Suprapubic skin (tissue), 4 donors: ENCODE measurements around the gene TFDP1. TPM values are rescaled to one million over a fixed set of nuclear protein-coding genes. Genes with fewer than 3 reads are reported as not detected.

Source experiments
- DNase-seq, 2 donors: peaks; one replicate each; pipeline ENCODE4 v3.0.0-alpha.2; 2019; ENCODE audit warnings: low spot score in 2 of 2
- H3K27ac ChIP-seq: fragments of 200-600 bp; sonication (generic); one replicate; pipeline ENCODE4 v1.5.1; 2019
- H3K27me3 ChIP-seq: fragments of 200-600 bp; sonication (generic); one replicate; pipeline ENCODE4 v1.5.1; 2019
- H3K36me3 ChIP-seq: fragments of 200-600 bp; sonication (generic); one replicate; pipeline ENCODE4 v1.5.1; 2019
- H3K4me1 ChIP-seq: fragments of 200-600 bp; sonication (generic); one replicate; pipeline ENCODE4 v1.5.1; 2019
- H3K4me3 ChIP-seq: fragments of 200-600 bp; sonication (generic); one replicate; pipeline ENCODE4 v1.5.1; 2019; ENCODE audit warnings: mild to moderate bottlenecking
- H3K9me3 ChIP-seq: fragments of 200-600 bp; sonication (generic); one replicate; pipeline ENCODE4 v1.5.1; 2019
- EP300 ChIP-seq: sonication (generic); formaldehyde crosslinking; IDR thresholded peaks from one replicate; pipeline ENCODE4 v1.6.1; 2017; ENCODE audit warnings: antibody characterized with exemption
- POLR2A ChIP-seq, 2 donors: fragments of 450-650 bp; IDR thresholded peaks; one replicate each; pipeline ENCODE4 v1.6.1; 2017; ENCODE audit warnings: antibody characterized with exemption in 2 of 2, mild to moderate bottlenecking in 2 of 2, moderate library complexity in 2 of 2
- POLR2AphosphoS5 ChIP-seq, 3 donors: sonication (generic); formaldehyde crosslinking; IDR thresholded peaks; one replicate each; pipeline ENCODE4 v1.6.1; 2017; ENCODE audit warnings: antibody characterized with exemption in 3 of 3
- WGBS: methylation state at CpG from one replicate; pipeline ENCODE4 v1.1.5; 2018; 5-methylcytosine and 5-hydroxymethylcytosine counted together
- total RNA-seq, 4 donors: library from RNA; depleted of rRNA; stranded (reverse); fragments of >200 nt; gene quantifications; one replicate each; pipeline ENCODE4 v1.1.0, GENCODE V29; 2016
- TF ChIP-seq, protein P1 (sequence below), 2 donors: fragments of 200-600 bp in 1 of 2; fragments of 450-650 bp in 1 of 2; sonication (generic) in 1 of 2; IDR thresholded peaks; one replicate each; pipeline ENCODE4 v1.5.1; 2016 to 2019; ENCODE audit warnings: antibody characterized with exemption in 2 of 2, mild to moderate bottlenecking in 1 of 2, moderate library complexity in 1 of 2

Gene TFDP1
- total RNA-seq, 4 donors from 2014 or later = 47.5 to 63.3 (median 52.0) TPM

DNA sequence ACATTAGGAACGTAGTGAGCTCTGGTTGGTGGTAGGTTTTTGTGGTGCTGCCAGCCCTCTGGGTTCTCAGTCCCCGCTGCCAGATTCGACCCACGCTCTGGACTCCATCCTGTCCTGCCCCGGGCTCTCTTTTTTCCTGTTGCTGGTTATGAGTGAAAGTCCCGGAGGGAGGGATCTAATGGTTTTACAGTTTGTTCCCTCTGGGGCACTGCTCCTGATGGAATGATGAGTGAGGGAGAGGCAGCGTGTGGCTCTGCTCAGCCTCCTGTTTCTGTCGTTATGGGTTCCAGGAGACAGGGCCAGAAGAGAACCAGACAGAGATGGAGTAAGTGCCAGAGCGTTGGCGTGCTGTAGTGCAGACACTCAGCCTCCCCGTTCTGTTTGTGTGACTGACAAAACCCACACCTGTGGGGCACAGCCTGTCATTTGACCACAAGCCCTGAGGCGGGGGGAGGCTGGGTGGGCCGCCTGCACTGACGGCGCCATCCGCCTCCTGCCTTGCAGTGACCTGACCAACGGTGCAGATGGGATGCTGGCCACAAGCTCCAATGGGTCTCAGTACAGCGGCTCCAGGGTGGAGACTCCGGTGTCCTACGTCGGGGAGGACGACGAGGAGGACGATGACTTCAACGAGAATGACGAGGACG, 55.2 kb downstream of the TFDP1 start:
- Histone ChIP-seq H3K27me3 (no peaks in the 10 kb centered on the region), H3K4me3 (no peak overlapping the region), H3K36me3 (peaks cover 71% of the 10 kb centered on the region), H3K9me3 (peaks cover 10% of the 10 kb centered on the region), H3K4me1 (no peaks in the 10 kb centered on the region), H3K27ac (no peak overlapping the region)
- peak; percentile 62 to 73 for DNase-seq
- WGBS = 88% methylated on average over 27 of the region's 27 CpGs
- TF ChIP-seq EP300 (no peak), POLR2AphosphoS5 (IDR thresholded peaks at IDR 0.05) (no peak), POLR2A (IDR thresholded peaks at IDR 0.05) (no peak)
- TF ChIP-seq, protein P1, sequence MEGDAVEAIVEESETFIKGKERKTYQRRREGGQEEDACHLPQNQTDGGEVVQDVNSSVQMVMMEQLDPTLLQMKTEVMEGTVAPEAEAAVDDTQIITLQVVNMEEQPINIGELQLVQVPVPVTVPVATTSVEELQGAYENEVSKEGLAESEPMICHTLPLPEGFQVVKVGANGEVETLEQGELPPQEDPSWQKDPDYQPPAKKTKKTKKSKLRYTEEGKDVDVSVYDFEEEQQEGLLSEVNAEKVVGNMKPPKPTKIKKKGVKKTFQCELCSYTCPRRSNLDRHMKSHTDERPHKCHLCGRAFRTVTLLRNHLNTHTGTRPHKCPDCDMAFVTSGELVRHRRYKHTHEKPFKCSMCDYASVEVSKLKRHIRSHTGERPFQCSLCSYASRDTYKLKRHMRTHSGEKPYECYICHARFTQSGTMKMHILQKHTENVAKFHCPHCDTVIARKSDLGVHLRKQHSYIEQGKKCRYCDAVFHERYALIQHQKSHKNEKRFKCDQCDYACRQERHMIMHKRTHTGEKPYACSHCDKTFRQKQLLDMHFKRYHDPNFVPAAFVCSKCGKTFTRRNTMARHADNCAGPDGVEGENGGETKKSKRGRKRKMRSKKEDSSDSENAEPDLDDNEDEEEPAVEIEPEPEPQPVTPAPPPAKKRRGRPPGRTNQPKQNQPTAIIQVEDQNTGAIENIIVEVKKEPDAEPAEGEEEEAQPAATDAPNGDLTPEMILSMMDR (IDR thresholded peaks at IDR 0.05) = no peak

DNA sequence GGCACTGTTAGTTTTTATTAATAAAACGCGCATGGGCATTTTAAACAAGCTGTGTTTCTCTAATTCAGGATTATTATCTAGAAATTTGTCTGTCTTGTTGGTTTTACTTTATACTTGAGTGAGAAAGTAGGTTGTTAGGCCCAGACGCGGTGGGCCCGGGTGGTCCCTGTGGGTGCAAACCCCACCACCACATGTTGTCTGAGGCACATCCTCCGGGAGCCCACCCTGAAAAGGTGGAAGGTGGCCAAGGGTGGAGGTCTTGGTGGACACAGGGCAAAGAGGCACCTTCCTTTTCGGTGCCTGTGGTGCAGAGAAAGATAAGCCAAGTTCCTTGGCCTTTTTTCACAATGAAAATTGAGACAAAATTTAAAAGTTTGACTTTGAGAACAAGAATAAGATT, 56.9 kb downstream of the TFDP1 start:
- H3K4me3 ChIP-seq = no peak overlapping the region
- WGBS = 88% methylated on average over 7 of the region's 7 CpGs
- H3K27ac ChIP-seq = no peak overlapping the region

DNA sequence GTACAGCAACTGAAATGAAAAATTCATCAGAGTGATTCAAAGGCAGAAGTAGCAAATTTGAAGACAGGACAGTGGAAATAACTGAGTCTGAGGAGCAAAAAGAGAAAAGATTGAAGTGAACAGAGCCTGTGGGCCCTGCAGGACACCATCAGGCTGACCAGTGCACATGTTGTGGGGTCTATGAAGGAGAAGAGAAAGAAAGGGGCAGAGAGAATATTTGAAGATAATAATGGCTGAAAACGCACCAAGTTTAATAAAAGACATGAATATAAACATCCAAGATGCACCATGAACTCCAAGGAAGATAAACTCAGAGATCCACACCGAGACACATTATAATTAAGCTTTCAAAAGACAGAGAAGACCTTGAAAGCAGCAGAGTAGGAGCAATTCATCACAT, 58.0 kb downstream of the TFDP1 start:
- Histone ChIP-seq H3K4me1 (peaks cover 8% of the 10 kb centered on the region), H3K9me3 (peaks cover 10% of the 10 kb centered on the region), H3K36me3 (peaks cover 42% of the 10 kb centered on the region), H3K27ac (no peak overlapping the region), H3K27me3 (no peaks in the 10 kb centered on the region), H3K4me3 (no peak overlapping the region)
- no peak for TF ChIP-seq EP300
- TF ChIP-seq, protein P1 (IDR thresholded peaks at IDR 0.05) = no peak
- TF ChIP-seq POLR2AphosphoS5 (IDR thresholded peaks at IDR 0.05) = no peak
- no peak for TF ChIP-seq POLR2A (IDR thresholded peaks at IDR 0.05)
- WGBS = 100% methylated on average over 2 of the region's 2 CpGs
- no peak for DNase-seq

More for the DNA sequence above, 56.9 kb downstream of the TFDP1 start:
- DNase-seq = peak; percentile 35 to 40
- TF ChIP-seq POLR2AphosphoS5 (IDR thresholded peaks at IDR 0.05) = no peak
- TF ChIP-seq POLR2A (IDR thresholded peaks at IDR 0.05) = no peak
- TF ChIP-seq, protein P1 (IDR thresholded peaks at IDR 0.05) = no peak
- TF ChIP-seq EP300 = no peak
- H3K27me3 ChIP-seq = no peaks in the 10 kb centered on the region
- peaks cover 54% of the 10 kb centered on the region for H3K36me3 ChIP-seq
- H3K9me3 ChIP-seq = peaks cover 10% of the 10 kb centered on the region
- no peaks in the 10 kb centered on the region for H3K4me1 ChIP-seq

DNA sequence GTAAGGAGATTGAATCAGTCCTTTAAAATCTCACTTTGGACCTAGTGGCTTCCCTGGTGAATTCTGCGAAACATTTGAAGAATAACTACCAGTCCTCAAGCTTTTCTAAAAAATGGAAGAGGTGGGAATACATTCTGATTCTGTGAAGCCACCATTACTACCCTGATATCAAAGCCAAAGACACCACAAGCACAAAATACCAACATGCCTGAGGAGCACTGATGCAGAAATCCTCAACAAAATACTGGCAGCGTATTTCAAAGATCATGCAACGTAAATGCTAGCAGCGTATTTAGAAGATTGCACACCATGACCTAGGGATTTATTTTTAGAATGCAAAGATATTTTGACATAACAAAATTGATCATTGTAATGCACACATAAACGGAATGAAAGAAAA, 59.0 kb downstream of the TFDP1 start:
- peaks cover 16% of the 10 kb centered on the region for H3K4me1 ChIP-seq
- H3K9me3 ChIP-seq = peaks cover 10% of the 10 kb centered on the region
- peaks cover 32% of the 10 kb centered on the region for H3K36me3 ChIP-seq
- TF ChIP-seq POLR2A (IDR thresholded peaks at IDR 0.05) (no peak), EP300 (no peak), POLR2AphosphoS5 (IDR thresholded peaks at IDR 0.05) (no peak)
- TF ChIP-seq, protein P1 (IDR thresholded peaks at IDR 0.05) = no peak
- 94% methylated on average over 5 of the region's 5 CpGs for WGBS
- no peak overlapping the region for H3K27ac ChIP-seq
- H3K27me3 ChIP-seq = no peaks in the 10 kb centered on the region
- H3K4me3 ChIP-seq = no peak overlapping the region
- no peak for DNase-seq

DNA sequence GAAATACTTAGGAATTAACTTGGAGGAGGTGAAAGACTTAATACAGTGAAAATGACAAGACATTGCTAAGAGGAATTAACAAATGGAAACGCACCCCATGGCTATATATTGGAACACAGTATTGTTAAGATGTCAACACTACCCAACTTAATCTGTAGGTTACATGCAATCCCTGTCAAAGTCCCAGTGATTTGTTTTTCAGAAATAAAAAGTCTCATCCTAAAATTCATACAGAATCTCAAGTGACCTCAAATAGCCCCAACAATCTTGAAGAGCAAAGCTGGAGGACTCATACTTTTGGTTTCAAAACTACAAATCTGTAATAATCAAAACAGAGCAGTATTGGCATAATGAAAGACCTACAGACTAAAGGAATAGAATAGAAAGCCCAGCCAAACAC, 60.2 kb downstream of the TFDP1 start:
- no peak overlapping the region for H3K27ac ChIP-seq
- 84% methylated on average over 1 of the region's 1 CpG for WGBS
- no peak for DNase-seq
- H3K27me3 ChIP-seq = no peaks in the 10 kb centered on the region
- peaks cover 16% of the 10 kb centered on the region for H3K4me1 ChIP-seq
- TF ChIP-seq, protein P1 (IDR thresholded peaks at IDR 0.05) = no peak
- TF ChIP-seq POLR2AphosphoS5 (IDR thresholded peaks at IDR 0.05) = no peak
- TF ChIP-seq EP300 = no peak
- TF ChIP-seq POLR2A (IDR thresholded peaks at IDR 0.05) = no peak
- no peak overlapping the region for H3K4me3 ChIP-seq
- H3K9me3 ChIP-seq = peaks cover 10% of the 10 kb centered on the region
- H3K36me3 ChIP-seq = peaks cover 20% of the 10 kb centered on the region
